ENCODE measurements around the gene RGS13. TPM values are rescaled to one million over a fixed set of nuclear protein-coding genes. Genes with fewer than 3 reads are reported as not detected.

Gene RGS13
- total RNA-seq, 3 donors from 2014 or later: 0.29 to 3.2 (median 0.33) TPM

DNA sequence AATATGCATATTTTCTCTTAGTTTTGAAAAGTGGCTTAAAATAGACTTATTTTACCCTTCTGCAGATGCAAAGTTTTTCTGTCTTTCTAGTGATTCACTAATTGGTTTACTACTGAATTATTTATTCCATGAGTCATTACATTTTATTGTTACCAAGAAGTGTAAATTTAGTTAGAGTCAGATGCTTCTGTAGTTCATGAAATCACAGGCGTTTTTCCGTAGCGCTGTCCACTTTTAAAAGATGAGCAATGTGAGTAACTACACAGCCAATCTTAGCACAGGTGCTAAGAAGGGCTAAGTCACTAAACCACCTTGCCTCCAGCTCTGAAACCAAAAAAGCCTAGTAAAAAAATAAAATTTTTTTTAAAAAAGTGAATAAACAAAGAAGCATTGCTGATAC is 24.7 kb downstream of the RGS13 start:
- Histone ChIP-seq H3K36me3 (no peaks in the 10 kb centered on the region), H3K9me3 (no peaks in the 10 kb centered on the region), H3K4me1 (no peaks in the 10 kb centered on the region), H3K27ac (no peak overlapping the region), H3K4me3 (no peak overlapping the region), H3K27me3 (no peaks in the 10 kb centered on the region)
- TF ChIP-seq, protein P1, sequence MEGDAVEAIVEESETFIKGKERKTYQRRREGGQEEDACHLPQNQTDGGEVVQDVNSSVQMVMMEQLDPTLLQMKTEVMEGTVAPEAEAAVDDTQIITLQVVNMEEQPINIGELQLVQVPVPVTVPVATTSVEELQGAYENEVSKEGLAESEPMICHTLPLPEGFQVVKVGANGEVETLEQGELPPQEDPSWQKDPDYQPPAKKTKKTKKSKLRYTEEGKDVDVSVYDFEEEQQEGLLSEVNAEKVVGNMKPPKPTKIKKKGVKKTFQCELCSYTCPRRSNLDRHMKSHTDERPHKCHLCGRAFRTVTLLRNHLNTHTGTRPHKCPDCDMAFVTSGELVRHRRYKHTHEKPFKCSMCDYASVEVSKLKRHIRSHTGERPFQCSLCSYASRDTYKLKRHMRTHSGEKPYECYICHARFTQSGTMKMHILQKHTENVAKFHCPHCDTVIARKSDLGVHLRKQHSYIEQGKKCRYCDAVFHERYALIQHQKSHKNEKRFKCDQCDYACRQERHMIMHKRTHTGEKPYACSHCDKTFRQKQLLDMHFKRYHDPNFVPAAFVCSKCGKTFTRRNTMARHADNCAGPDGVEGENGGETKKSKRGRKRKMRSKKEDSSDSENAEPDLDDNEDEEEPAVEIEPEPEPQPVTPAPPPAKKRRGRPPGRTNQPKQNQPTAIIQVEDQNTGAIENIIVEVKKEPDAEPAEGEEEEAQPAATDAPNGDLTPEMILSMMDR (IDR thresholded peaks at IDR 0.05): no peak
- TF ChIP-seq POLR2AphosphoS5 (IDR thresholded peaks at IDR 0.05) (no peak), POLR2A (IDR thresholded peaks at IDR 0.05) (no peak)
- no peak for DNase-seq (ENCODE audit: low spot score in 2 of 2)
- intact Hi-C loops (cut with DNase I; ENCODE audit: low total_unique reads): no loop called here

DNA sequence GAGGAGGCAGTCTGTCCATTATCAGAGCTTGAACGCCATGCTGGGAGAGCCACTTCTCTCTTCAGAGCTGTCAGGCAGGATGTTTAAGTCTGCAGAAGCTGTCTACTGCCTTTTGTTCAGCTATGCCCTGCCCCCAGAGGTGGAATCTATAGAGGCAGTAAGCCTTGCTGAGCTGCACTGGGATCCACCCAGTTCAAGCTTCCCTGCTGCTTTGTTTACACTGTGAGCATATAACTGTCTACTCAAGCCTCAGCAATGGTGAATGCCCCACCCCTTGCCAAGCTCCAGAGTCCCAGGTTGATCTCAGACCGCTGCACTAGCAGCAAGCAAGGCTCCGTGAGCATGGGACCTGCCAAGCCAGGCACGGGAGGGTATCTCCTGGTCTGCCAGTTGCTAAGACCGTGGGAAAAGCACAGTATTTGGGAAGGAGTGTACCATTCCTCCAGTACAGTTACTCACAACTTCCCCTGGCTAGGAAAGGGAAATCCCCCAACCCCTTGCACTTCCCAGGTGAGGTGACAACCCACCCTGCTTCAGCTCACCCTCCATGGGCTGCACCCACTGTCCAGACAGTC is 32.5 kb downstream of the RGS13 start:
- DNase-seq (ENCODE audit: low spot score in 2 of 2): no peak
- no peaks in the 10 kb centered on the region for H3K27me3 ChIP-seq
- no peaks in the 10 kb centered on the region for H3K9me3 ChIP-seq
- TF ChIP-seq POLR2A (IDR thresholded peaks at IDR 0.05) (no peak), POLR2AphosphoS5 (IDR thresholded peaks at IDR 0.05) (no peak)
- TF ChIP-seq, protein P1 (IDR thresholded peaks at IDR 0.05): no peak
- H3K36me3 ChIP-seq: no peaks in the 10 kb centered on the region
- no peak overlapping the region for H3K4me3 ChIP-seq
- intact Hi-C loops (cut with DNase I; ENCODE audit: low total_unique reads): no loop called here
- no peaks in the 10 kb centered on the region for H3K4me1 ChIP-seq
- no peak overlapping the region for H3K27ac ChIP-seq

DNA sequence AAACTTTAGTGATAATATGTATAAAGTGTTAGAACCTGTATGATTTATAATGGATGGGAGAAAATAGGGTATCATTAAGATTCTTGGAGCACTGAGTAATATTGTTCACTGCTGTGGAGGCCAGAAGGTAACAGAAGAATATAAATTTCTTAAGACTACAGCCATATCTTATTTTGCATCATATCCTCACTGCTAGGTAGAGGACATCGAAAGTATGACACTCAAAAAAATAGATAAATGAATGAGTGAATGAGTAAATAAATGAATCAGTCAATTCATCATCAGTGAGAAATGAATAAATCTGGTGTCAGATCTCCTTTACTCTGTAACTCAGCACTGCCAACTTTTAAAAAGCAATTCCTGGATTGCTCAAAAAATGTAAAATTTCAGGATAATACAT is 33.2 kb downstream of the RGS13 start:
- intact Hi-C loops (cut with DNase I; ENCODE audit: low total_unique reads): no loop called here
- no peak for TF ChIP-seq POLR2AphosphoS5 (IDR thresholded peaks at IDR 0.05)
- TF ChIP-seq POLR2A (IDR thresholded peaks at IDR 0.05): no peak
- TF ChIP-seq, protein P1 (IDR thresholded peaks at IDR 0.05): no peak
- no peaks in the 10 kb centered on the region for H3K36me3 ChIP-seq

DNA sequence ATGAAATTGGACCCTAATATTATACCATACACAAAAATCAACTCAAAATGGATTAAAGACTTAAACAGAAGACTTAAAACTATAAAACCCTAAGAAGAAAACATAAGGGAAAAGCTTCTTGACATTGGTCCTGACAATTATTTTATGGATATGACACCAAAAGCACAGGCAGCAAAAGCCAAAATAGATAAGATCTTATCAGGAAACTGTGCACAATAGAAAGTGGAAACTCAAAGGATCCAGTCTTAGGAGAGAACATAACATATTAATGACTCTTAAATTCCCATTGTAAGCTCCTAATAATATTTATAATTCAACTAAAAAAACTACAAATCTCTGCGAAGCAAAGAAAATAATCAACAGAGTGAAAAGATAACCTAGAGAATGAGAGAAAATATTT is 39.8 kb downstream of the RGS13 start:
- Histone ChIP-seq H3K4me3 (no peak overlapping the region), H3K27me3 (no peaks in the 10 kb centered on the region), H3K36me3 (no peaks in the 10 kb centered on the region), H3K27ac (no peak overlapping the region), H3K9me3 (no peaks in the 10 kb centered on the region), H3K4me1 (no peaks in the 10 kb centered on the region)
- intact Hi-C loops (cut with DNase I; ENCODE audit: low total_unique reads): no loop called here
- TF ChIP-seq, protein P1 (IDR thresholded peaks at IDR 0.05): no peak
- TF ChIP-seq POLR2A (IDR thresholded peaks at IDR 0.05): no peak
- TF ChIP-seq POLR2AphosphoS5 (IDR thresholded peaks at IDR 0.05): no peak
- no peak for DNase-seq (ENCODE audit: low spot score in 2 of 2)

More for the DNA sequence above, 33.2 kb downstream of the RGS13 start:
- no peak for DNase-seq (ENCODE audit: low spot score in 2 of 2)
- no peak overlapping the region for H3K4me3 ChIP-seq
- no peak overlapping the region for H3K27ac ChIP-seq
- H3K27me3 ChIP-seq: no peaks in the 10 kb centered on the region
- no peaks in the 10 kb centered on the region for H3K4me1 ChIP-seq
- H3K9me3 ChIP-seq: no peaks in the 10 kb centered on the region

DNA sequence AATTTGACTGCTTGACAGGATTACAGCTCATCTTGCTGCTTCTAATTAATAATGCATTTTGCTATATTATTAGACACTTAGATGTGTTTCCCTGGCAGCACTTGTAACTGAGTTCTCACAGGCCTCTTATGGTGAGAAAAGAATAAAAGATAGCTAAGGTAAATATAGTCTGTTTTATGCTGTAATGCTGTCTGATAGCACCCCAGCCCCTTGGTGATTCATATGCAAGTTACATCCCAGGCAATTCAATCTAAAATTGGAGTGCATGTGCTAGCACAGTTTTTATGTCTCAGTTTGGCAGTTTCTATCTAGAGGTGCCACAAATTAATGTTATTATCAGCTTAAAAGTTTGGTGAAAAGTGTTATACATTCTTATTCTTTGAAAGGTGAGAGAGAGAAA is 42.2 kb downstream of the RGS13 start:
- Histone ChIP-seq H3K9me3 (no peaks in the 10 kb centered on the region), H3K36me3 (no peaks in the 10 kb centered on the region), H3K27ac (no peak overlapping the region), H3K27me3 (no peaks in the 10 kb centered on the region), H3K4me3 (no peak overlapping the region), H3K4me1 (no peaks in the 10 kb centered on the region)
- intact Hi-C loops (cut with DNase I; ENCODE audit: low total_unique reads): no loop called here
- TF ChIP-seq POLR2A (IDR thresholded peaks at IDR 0.05) (no peak), POLR2AphosphoS5 (IDR thresholded peaks at IDR 0.05) (no peak)
- TF ChIP-seq, protein P1 (IDR thresholded peaks at IDR 0.05): no peak
- no peak for DNase-seq (ENCODE audit: low spot score in 2 of 2)
